HG02938 (cell line): ENCODE measurements around the gene FAM241A.
"Not testable (repeated sequence)": the region's sequence is repeated elsewhere in the genome, so short reads cannot be mapped to it uniquely, and the experiment has no call there.

ENCODE experiments used
- ATAC-seq: cut with Tn5 transposase; IDR thresholded peaks from one replicate; pipeline ENCODE4 v1.9.1; 2021; ENCODE audit warnings: mild to moderate bottlenecking, moderate library complexity; ENCODE audit not compliant: unreplicated experiment

Gene FAM241A

DNA sequence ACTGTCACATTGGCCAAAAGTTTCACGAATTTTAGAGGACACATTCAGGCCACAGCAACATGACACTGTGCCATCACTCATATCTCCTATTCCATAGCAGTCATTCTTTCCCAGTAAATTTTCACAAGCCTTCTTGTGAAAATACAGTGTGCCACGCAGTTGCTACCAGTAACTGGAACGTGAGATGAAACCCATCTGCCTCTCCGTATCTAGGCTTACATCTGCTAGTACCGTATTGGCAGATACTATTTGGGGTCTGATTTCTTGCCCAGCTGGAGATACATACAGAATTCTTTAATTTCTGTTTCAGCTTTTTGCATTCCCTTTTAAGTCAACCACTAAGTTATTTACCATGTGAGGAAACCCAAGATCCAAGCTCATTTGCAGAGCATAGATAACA is 8.7 kb upstream of the FAM241A start:
- ATAC-seq: no peak

DNA sequence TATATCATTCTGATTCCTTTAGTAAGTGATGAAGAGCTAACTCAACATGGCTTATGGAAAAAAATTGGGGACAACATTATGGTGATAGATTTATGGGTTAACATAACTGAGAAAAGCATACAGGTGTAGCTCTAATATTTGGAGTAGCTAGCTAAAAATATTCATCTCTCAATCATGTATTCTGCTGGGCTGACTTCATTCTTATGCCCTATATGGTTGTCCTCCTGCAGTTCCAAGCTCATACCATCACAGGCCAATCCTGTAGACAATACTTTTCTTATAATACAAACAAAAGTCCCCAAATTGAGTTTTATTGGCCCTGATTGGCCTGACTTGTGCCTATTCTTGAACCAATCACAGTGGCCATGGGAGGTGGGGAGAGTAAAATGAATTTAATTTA is 6.7 kb upstream of the FAM241A start:
- no peak for ATAC-seq

DNA sequence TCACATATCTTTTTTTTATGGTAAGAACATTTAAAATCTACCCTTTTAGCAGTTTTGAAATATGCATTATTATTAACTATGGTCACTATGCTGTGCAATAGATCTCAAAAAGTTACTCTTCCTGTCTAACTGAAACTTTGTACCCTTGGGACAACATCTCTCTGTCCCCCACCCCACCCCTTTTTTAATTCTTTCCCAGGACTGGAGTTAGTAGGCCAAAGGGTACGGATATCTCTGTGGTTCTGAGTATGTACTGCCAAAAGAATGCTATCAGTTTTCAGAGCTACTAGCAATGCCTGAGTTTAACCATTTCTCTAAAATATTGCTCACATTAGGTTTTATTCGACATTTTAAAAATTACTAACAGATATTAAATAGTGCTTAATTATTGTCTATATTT is 4.7 kb upstream of the FAM241A start:
- no peak for ATAC-seq

DNA sequence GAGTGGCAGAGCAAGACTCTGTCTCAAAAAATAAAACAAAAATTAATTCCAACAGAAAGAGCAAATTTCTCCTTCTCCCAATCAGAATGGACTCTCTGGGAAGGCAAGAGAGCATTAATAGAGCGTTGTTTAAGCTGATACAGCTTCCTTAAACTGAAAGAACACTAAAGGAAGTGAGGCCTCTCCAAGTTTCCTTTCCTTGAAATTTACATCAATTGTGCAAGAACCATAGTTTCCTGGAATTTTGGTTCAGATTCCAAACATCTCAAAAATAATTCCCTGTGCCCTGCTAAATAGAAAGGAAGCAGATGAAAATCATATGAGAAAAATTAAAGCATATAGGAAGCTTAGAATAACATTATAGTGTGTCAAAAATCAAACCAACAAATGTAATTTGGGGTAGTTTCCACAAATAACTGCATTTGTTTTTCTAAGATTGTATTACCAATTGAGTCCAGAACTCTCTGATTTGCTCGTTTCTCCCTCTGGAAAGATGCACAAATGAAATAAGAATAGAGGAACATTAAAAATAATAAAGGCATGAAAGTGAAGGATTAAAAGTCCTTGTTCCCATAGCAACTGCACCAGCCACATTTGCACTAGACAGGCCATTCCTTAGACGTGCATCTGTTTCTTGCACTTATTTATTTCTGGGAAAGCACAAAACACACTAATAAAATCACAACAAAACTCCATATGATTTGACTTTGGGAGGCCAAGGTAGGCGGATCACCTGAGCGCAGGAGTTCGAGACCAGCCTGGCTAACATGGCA is 3.7 kb upstream of the FAM241A start:
- ATAC-seq: no peak

DNA sequence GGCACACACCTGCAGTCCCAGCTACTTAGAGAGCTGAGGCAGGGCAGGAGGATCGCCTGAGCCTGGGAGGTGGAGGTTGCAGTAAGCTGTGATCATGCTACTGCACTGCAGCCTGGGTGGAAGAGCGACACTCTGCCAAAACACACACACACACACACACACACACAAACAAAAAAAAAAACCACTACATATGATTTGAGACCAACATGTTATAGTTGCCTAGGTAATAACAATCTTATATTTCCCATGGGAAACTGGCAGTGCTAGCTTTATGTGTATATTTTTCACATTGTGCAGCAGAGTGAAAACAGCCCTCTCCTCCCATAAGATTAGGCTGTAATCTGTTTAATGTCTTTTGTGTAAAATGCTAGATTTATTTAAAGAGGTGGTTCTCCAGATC is 3.1 kb upstream of the FAM241A start:
- no peak for ATAC-seq

DNA sequence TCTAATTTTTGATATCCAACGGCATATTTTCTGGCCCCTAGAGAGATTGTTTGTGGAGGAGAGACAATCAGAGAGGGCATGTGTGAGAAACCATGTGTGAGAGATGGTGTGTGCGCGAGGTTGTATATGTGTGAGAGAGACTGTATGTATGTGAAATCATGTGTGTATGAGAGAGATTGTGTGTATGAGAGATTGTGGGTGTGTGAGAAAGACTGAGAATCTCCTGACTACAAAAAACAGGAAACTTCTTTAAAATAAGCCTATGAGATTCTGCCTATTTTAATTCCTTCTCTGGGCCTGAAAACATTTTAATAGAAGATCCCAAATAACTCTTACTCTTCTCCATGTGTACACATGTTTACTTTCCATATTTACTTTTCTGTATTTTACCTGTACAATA is 1.5 kb upstream of the FAM241A start:
- ATAC-seq: no peak

DNA sequence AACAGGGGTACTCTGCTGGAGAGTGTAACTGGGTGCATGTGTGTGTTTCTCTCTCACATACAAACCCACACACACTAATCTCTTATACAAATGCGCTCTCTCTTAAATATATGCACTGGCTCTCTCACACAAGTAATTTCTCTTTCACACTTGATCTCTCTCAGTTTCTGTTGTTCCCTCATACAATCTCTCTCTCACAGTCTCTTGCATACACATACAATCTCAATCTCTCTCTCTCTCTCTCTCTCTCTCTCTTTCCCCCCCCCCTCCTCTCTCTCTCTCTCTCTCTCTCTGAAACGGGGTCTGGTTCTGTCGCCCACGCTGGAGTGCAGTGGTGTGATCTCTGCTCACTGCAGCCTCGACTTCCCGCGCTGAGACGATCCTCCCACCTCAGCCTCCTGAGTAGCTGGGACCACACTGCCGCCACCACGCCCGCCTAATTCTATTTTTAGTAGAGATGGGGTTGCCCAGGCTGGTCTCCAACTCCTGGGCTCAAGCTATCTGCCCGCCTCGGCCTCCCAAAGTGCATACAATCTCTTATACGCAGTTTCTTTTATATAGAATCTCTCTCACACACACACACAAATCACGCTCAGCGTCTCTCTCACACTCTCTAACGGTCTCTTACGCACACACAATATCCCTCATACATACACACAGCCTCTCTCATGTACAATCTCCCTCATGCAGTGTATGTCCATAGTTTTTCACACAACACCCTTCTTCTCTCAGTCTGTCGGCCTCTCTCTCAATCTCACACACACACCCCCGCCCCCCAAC is 518 bp upstream of the FAM241A start:
- ATAC-seq: no peak

DNA sequence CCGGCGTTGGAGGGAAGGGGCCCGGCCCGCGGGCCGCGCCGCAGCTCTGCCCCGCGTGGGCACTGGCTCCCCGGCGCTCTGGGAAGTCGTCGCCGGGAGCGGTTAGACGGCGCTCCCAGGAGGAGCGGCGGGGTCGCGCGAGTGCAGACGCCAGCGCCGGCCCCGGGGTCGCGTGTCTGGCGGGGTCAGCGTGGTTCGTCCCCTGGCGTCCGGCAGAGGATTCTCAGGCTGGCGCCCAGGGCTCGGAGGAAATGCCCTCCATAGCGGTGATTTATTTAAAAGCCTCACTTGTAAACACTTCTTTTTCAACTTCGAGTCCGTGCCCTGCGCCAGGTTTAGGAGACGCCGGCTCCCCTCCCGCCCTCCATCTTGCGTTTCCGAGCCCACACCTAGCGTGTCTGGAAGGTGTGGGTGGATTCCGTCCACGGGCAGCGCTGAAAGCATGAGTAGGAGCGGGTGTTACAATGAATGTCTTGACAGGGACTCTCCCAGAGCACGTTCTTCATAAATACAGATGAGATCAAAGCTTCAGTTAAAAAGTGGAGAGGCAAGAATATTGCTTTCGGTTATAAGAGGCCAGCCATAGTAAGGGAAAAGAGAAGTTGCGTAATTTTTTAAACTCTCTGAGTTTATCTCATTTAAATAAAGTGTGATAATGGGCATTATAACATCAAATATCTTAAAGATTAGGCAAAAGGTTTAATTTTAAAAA is 692 bp downstream of the FAM241A start:
- ATAC-seq: peak; percentile 56

DNA sequence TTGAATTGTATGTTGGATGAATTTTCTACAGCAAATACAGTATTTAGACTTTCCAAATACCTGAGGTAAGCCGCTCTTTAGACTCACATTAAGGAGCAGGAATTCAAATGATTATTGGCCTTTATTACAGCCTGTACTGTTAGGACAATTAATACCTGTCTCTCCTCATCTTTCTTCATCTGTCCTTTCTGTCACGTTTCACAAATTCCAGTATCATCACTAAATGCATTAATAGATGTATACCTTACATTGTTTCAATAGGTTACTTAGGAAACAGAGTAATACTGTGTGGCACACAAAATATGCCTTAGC is 1.2 kb downstream of the FAM241A start:
- no peak for ATAC-seq

DNA sequence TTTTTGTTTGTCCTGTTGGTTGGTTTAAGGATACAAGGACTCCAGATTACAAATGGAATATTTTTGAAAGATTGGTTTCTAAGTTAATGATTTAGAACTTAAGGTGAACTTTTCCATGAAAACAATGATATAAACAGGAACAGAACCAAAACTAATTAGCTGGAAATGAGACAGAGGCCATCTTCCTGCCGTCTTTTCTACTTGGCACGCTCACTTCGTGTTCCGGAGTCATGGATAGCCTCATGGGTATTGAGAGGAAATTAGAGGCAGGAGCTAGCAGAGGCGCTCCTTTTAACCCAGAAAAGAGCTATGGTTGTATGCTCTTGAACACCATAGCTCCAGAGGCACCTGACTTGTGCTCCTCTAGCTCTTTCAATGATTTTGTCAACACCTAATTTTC is 2.4 kb downstream of the FAM241A start:
- no peak for ATAC-seq

DNA sequence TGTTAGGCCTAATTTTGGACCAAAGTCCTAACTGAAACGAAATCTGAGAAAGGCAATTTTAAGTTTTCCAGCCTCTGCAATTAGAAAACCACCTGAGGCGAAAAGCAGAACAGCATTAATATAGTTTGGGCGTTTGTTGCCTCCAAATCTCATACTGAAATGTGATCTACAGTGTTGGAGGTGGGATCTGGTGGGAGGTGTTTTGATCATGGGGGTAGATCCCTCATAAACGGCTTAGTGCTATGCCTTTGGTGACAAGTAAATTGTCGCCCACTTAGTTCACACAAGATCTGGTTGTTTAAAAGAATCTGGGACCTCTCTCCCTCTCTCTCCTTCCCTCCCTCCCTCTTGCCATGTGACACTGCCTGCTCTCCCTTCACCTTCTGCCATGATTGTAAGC is 5.7 kb downstream of the FAM241A start:
- no peak for ATAC-seq

DNA sequence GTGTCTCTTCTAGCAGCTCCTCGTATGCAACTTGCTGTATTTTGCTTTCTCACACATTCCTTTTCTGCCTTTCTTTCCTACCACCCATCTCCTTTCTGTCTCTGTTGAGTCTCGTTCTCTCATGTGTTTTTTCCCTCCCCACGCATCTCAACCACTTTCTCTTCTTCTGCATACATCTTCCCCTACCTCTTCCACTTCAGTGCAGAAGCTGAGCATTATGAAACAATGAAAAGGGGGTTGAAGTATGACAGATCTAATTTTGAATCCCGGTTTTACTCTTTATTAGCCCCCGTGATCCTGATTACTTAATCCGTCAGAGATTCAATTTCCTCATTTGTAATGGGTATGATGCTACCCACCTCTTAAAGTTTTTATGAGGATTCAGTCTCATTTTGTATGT is 7.3 kb downstream of the FAM241A start:
- no peak for ATAC-seq

DNA sequence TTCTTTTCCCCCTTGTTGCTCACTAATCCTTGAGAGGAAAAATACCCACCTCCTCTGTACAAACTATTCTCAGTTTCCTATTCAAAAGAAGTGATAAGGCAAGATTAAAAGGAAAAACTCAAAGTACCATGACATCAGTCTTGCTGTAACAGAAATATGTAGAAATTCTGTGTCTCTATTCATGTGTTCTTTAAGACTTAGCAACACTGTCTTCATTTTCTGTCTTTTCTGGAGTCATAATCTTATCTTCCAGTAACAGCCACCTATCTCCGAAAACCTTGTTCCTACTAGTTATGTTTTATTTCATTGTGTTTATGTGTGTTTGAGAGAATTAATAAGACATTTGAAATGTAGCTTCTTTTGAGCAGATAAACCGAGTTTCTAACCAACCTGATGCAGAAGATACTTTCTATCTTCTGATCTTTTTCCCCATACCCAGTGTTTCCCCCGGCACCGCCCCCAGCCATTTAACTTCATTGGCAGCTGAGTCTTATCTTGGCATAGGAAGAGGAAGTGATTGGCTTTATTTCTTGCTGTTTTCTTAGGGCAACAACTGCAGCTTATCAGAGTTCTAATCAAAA is 8.0 kb downstream of the FAM241A start:
- no peak for ATAC-seq

DNA sequence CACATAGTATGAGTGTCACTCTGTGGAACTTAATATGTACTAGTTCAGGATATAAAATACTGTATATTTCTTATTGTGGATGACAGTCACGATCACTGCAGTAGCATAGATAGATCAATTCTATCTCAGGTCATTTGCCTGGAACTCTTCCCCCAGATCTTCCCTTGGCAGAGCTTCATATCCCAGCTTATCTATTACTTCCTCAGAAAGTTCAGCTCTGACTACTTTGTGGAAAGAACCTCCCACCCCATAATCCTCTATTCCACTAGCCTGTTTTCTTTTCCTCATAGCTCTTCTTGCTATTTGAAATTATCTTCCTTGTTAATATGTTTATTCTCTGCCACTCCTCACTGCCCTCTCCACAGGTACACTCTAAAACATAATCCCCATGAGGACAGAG is 10.9 kb downstream of the FAM241A start:
- ATAC-seq: no peak

DNA sequence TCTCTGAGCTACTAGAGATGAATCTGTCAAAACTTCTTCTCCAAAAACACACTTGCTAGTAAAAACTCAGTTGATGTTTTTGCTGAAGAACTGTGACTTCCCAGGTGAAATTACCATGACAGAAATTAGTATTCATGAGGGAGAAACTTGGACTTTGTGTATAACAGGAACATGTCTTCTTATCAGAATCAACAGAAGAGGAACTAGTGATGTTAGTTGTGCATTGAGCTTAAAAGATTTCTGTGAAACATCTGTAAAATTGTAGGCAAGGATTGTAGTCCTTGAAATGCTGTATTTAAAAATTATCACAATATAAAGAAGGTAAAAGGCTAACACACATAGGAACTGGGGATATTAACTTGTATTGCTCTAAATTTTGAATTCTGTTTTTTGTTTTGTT is 11.3 kb downstream of the FAM241A start:
- no peak for ATAC-seq

DNA sequence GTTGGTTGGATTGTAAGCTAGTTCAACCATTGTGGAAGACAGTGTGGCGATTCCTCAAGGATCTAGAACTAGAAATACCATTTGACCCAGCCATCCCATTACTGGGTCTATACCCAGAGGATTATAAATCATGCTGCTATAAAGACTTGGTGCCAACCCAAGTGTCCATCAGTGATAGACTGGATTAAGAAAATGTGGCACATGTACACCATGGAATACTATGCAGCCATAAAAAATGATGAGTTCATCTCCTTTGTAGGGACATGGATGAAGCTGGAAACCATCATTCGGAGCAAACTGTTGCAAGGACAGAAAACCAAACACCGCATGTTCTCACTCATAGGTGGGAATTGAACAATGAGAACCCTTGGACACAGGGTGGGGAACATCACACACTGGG is 18.5 kb downstream of the FAM241A start:
- ATAC-seq: not testable (repeated sequence)

DNA sequence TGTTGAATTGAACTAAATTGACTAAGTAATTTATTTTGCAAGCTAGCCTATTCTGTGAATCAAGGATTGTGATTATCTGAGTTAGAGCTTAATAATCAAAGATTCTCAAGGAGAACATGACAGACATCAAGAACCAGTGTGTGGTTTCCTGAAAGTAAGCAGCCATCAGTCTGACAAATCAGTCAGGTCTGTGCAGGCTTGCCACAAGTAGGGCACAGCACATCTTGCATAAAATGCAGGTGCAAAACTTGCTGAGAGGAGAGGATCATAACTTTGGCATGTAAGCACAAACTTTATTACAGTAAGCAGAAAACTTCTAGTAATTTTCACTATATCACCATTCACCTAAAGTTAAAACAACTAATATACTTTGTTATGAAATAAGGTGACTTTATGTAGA is 22.5 kb downstream of the FAM241A start:
- no peak for ATAC-seq

DNA sequence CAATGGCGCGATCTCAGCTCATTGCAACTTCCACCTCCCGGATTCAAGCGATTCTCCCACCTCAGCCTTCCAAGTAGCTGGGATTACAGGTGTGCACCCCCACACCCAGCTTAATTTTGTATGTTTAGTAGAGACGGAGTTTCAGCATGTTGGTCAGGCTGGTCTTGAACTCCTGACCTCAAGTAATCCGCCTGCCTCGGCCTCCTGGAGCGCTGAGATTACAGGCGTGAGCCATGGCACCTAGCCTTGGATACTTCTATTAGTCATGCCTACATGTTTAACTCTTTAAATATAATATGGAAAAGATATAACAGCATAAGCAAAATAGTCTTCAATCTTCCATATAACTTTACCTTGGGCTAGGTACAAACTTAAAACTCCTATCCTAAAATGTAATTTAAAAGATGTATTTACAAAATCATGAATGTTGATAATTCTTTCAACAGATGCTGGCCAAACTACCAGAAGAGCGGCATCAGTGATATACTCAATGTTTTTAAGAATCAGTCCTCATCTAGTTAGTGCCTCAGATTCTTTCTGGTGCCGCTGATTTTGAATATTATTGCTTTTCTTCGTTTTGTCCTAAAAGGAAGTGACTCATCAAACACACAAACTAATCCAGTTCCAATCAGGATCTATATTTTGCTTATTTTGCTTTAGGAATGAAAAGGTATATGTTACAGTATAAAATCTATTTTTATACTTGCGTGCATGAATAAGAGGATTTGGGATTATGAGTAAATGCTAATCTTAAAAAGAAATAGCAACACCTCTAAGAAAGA is 23.7 kb downstream of the FAM241A start:
- ATAC-seq: no peak

DNA sequence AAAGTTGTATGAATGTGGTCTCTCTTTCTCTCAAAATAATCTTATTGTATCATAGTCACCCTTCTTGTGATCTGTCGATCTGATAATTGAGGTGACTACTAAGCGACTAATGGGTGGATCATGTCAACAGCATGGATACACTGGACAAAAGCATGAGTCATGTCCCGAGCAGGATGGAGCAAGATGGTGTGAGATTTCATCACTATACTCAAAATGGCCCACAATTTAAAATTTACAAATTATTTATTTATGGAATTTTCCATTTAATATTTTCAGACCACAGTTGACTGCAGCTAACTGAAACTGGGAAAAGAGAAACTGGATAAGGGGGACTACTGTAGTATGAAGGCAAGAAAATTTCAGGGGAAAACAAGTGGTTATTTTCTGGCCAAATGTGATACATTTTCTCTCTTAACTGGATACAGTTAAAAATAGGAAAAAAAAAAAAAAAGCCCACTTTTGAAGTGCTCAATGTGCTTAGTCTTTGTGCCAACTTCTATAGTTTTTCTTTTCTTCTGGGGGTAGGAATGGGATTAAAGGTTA is 25.3 kb downstream of the FAM241A start:
- ATAC-seq: no peak

DNA sequence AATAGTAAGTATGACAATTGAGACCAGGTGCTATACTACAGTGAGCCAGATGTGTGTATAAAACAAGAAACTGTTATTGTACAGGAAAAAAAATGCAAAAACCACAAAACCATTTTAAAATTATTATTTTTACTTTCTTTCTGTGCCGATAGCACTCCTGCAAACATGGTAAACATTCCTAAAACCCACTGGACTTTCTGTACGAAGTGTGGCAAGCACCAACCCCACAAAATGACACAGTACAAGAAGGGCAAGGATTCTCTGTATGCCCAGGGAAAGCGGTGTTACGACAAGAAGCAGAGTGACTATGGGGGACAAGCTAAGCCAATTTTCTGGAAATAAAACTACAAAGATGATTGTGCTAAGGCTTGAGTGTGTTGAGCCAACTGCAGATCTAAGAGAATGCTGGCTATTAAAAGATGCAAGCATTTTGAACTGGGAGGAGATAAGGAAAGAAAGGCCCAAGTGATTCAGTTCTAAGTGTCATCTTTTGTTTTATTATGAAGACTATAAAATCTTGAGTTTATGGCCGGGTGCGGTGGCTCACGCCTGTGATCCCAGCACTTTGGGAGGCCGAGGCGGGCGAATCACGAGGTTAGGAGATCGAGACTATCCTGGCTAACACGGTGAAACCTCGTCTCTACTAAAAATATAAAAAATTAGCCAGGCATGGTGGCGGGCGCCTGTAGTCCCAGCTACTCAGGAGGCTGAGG is 26.0 kb downstream of the FAM241A start:
- ATAC-seq: not testable (repeated sequence)
